AG04449 (cell line): ENCODE results near the gene NUMB.
A peak's percentile ranks its signal among the peaks of the same experiment; 100 is the strongest.

Experiments used
- CTCF ChIA-PET: fragments of 350-600 bp; formaldehyde crosslinking; extraction: SDS; loops from one replicate; lab custom pipeline; 2021; ENCODE audit warnings: antibody characterized with exemption; lab: Yijun Ruan, JAX
- POLR2A ChIA-PET: fragments of 400-600, 350-600 bp; formaldehyde crosslinking; extraction: SDS; loops from one replicate; lab custom pipeline; 2020; ENCODE audit warnings: antibody characterized with exemption, inconsistent platforms; lab: Yijun Ruan, JAX
- DNase-seq: peaks from one replicate; pipeline ENCODE4 v3.0.0-alpha.2; 2010; ENCODE audit warnings: low read depth, low spot score
- H3K4me3 ChIP-seq: 2 replicates; pipeline ENCODE4 v1.5.1; 2011; ENCODE audit warnings: low read depth, mild to moderate bottlenecking, control low read depth, low read length
- CTCF ChIP-seq: IDR thresholded peaks from one replicate; pipeline ENCODE4 v1.5.1; 2011; ENCODE audit warnings: mild to moderate bottlenecking, moderate library complexity, low read length, control low read depth, inconsistent platforms; ENCODE audit not compliant: insufficient read depth; ENCODE audit errors: missing control alignments

The NUMB gene

GRCh38 chr14:73249564-73250316 is 208.6 kb downstream of the NUMB start:
- no peak overlapping the region for H3K4me3 ChIP-seq
- CTCF ChIA-PET = interaction anchor here (1.1 kb wide), 2 partner anchors 16 to 21 kb away, joined by 3 read pairs; no protein-coding TSS in a partner anchor
- POLR2A ChIA-PET = interaction anchor here (1.1 kb wide), 1 partner anchor 17 kb away, joined by 3 read pairs; no protein-coding TSS in a partner anchor
- no peak for TF ChIP-seq CTCF
- DNase-seq = no peak

- ChIA-PET POLR2A (interaction anchor here (1.1 kb wide), 1 partner anchor 17 kb away, joined by 3 read pairs; no protein-coding TSS in a partner anchor), CTCF (interaction anchor here (1.1 to 1.3 kb wide), 3 partner anchors 17 to 223 kb away, joined by 3 read pairs; no protein-coding TSS in a partner anchor)
- DNase-seq = no peak
- TF ChIP-seq CTCF = no peak
- no peak overlapping the region for H3K4me3 ChIP-seq
These were observed 209.2 kb downstream of the NUMB start for GRCh38 chr14:73249108-73249507.

- no peak for TF ChIP-seq CTCF
- CTCF ChIA-PET = interaction anchor here (1.1 to 1.3 kb wide), 3 partner anchors 18 to 224 kb away, joined by 3 read pairs; no protein-coding TSS in a partner anchor
- no peak overlapping the region for H3K4me3 ChIP-seq
- DNase-seq = no peak
- POLR2A ChIA-PET = no interaction called here
These were observed 210.1 kb downstream of the NUMB start for GRCh38 chr14:73248108-73248868.

GRCh38 chr14:73246387-73247150 is 211.8 kb downstream of the NUMB start:
- CTCF ChIA-PET = no interaction called here
- TF ChIP-seq CTCF = no peak

GRCh38 chr14:73245480-73246325 is 212.6 kb downstream of the NUMB start:
- DNase-seq = no peak
- TF ChIP-seq CTCF = no peak
- ChIA-PET POLR2A (no interaction called here), CTCF (no interaction called here)
- H3K4me3 ChIP-seq = peak overlapping the region; percentile 60

More at GRCh38 chr14:73246387-73247150, 211.8 kb downstream of the NUMB start:
- no peak for DNase-seq
- peak overlapping the region; percentile 60 for H3K4me3 ChIP-seq
- POLR2A ChIA-PET = interaction anchor here (1.3 kb wide), 1 partner anchor 8 kb away, joined by 4 read pairs; no protein-coding TSS in a partner anchor
